DND-41 (cell line): Measurements from ENCODE around the gene NUDT5.

Source experiments
- ATAC-seq: fragments of 200-7000 bp; cut with Tn5 transposase; 3 replicates; pipeline ENCODE4 v1.9.1; 2021; ENCODE audit warnings: low read depth; ENCODE audit not compliant: insufficient read depth
- DNase-seq: peaks from one replicate; pipeline ENCODE4 v3.0.0-alpha.2; 2020
- H2AFZ ChIP-seq: 2 replicates; pipeline ENCODE4 v1.6.0; 2012; ENCODE audit warnings: low read depth, low read length
- H3K27ac ChIP-seq: 2 replicates; pipeline ENCODE4 v1.5.1; 2012; ENCODE audit warnings: low read length, inconsistent platforms
- H3K27me3 ChIP-seq: fragments of 200-600 bp; sonication (generic); 2 replicates; pipeline ENCODE4 v1.6.0; 2012; ENCODE audit warnings: low read length, mild to moderate bottlenecking, inconsistent platforms; ENCODE audit not compliant: insufficient read depth, poor library complexity
- H3K36me3 ChIP-seq: 2 replicates; pipeline ENCODE4 v1.5.1; 2012; ENCODE audit warnings: low read length, inconsistent platforms; ENCODE audit not compliant: insufficient read depth
- H3K4me1 ChIP-seq: 2 replicates; pipeline ENCODE4 v1.5.1; 2012; ENCODE audit warnings: mild to moderate bottlenecking, low read length; ENCODE audit not compliant: insufficient read depth
- H3K4me2 ChIP-seq: 2 replicates; pipeline ENCODE4 v1.6.0; 2012; ENCODE audit warnings: mild to moderate bottlenecking, moderate library complexity, low read length, inconsistent platforms; ENCODE audit not compliant: insufficient read depth
- H3K4me3 ChIP-seq, 2 experiments: fragments of 200-600 bp in 1 of 2; shearing (Covaris generic) in 1 of 2; 2 replicates each; pipeline ENCODE4 v1.5.1; 2012 to 2016; ENCODE audit warnings: inconsistent platforms in 2 of 2, low read length in 2 of 2, mild to moderate bottlenecking in 2 of 2, low read depth in 1 of 2, moderate library complexity in 1 of 2
- H3K79me2 ChIP-seq: 2 replicates; pipeline ENCODE4 v1.6.0; 2012; ENCODE audit warnings: low read length, inconsistent platforms; ENCODE audit not compliant: insufficient read depth
- H3K9ac ChIP-seq: 2 replicates; pipeline ENCODE4 v1.6.0; 2012; ENCODE audit warnings: low read depth, mild to moderate bottlenecking, inconsistent platforms, low read length, moderate library complexity
- H3K9me3 ChIP-seq: 2 replicates; pipeline ENCODE4 v1.5.1; 2012; ENCODE audit warnings: low read length, moderate library complexity, mild to moderate bottlenecking, inconsistent platforms; ENCODE audit not compliant: insufficient read depth, severe bottlenecking
- H4K20me1 ChIP-seq: 2 replicates; pipeline ENCODE4 v1.6.0; 2012; ENCODE audit warnings: low read length; ENCODE audit not compliant: insufficient read depth
- EZH2 ChIP-seq: IDR thresholded peaks from 3 replicates; pipeline ENCODE4 v1.6.1; 2012; ENCODE audit warnings: borderline replicate concordance, low read depth, mild to moderate bottlenecking, moderate library complexity, low read length, inconsistent platforms; ENCODE audit not compliant: severe bottlenecking
- TF ChIP-seq, protein P1 (sequence below): IDR thresholded peaks from 2 replicates; pipeline ENCODE4 v1.5.1; 2012; ENCODE audit warnings: borderline replicate concordance, low read length, moderate library complexity, mild to moderate bottlenecking; ENCODE audit not compliant: poor library complexity, severe bottlenecking; ENCODE audit errors: extremely low read depth

Gene NUDT5

DNA sequence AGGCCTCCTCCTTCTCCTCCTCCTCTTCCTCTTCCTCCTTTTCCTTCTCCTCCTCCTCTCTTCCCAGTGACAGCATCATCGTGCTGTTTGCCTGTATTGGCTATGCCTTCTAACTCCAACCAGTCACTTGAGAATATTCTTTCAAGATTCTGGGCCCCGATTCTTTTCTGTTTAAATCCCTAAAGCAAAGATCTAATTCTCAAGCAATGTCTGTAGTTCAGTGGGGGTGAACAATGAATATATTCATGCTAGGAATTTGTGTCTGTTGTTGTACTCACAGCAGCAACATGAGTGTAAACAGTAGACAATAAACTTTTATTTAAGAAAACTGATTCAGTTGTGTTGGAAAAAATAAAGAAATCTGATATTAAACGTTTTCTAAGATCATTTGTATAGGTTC is 30.7 kb downstream of the NUDT5 start:
- H2AFZ ChIP-seq, result no peak overlapping the region
- peaks cover 92% of the 10 kb centered on the region for H3K36me3 ChIP-seq
- no peaks in the 10 kb centered on the region for H3K4me1 ChIP-seq
- H3K9ac ChIP-seq, result no peak overlapping the region
- H3K4me3 ChIP-seq, result no peak overlapping the region
- H3K79me2 ChIP-seq, result no peaks in the 10 kb centered on the region
- DNase-seq (no peak), ATAC-seq (no peak)
- H4K20me1 ChIP-seq, result no peaks in the 10 kb centered on the region
- no peak overlapping the region for H3K4me2 ChIP-seq
- H3K9me3 ChIP-seq, result no peaks in the 10 kb centered on the region
- TF ChIP-seq, protein P1, sequence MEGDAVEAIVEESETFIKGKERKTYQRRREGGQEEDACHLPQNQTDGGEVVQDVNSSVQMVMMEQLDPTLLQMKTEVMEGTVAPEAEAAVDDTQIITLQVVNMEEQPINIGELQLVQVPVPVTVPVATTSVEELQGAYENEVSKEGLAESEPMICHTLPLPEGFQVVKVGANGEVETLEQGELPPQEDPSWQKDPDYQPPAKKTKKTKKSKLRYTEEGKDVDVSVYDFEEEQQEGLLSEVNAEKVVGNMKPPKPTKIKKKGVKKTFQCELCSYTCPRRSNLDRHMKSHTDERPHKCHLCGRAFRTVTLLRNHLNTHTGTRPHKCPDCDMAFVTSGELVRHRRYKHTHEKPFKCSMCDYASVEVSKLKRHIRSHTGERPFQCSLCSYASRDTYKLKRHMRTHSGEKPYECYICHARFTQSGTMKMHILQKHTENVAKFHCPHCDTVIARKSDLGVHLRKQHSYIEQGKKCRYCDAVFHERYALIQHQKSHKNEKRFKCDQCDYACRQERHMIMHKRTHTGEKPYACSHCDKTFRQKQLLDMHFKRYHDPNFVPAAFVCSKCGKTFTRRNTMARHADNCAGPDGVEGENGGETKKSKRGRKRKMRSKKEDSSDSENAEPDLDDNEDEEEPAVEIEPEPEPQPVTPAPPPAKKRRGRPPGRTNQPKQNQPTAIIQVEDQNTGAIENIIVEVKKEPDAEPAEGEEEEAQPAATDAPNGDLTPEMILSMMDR, result no peak
- TF ChIP-seq EZH2, result no peak
- H3K27me3 ChIP-seq, result no peaks in the 10 kb centered on the region
- no peak overlapping the region for H3K27ac ChIP-seq

DNA sequence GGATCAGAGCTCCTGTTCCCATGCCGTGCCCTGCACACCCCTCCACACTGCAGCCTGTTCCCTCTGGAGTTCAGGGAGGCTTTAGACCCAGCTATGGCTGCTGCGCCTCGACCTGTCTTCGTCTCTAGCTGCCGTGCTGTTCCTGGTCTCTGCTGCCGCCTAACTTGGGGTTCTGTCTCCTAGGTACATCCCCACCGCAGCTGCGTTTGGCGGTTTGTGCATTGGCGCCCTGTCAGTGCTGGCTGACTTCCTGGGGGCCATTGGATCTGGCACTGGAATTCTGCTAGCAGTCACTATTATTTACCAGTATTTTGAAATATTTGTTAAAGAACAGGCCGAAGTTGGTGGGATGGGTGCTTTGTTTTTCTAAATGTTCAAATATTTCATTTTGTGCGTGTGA is 31.6 kb downstream of the NUDT5 start:
- H3K4me2 ChIP-seq, result no peak overlapping the region
- no peak overlapping the region for H2AFZ ChIP-seq
- no peak for DNase-seq
- no peaks in the 10 kb centered on the region for H3K27me3 ChIP-seq
- H3K4me3 ChIP-seq, result no peak overlapping the region
- peaks cover 90% of the 10 kb centered on the region for H3K36me3 ChIP-seq
- no peaks in the 10 kb centered on the region for H3K4me1 ChIP-seq
- H4K20me1 ChIP-seq, result no peaks in the 10 kb centered on the region
- no peak overlapping the region for H3K9ac ChIP-seq
- no peaks in the 10 kb centered on the region for H3K79me2 ChIP-seq
- H3K27ac ChIP-seq, result no peak overlapping the region
- no peak for TF ChIP-seq EZH2
- TF ChIP-seq, protein P1, result no peak
- no peak for ATAC-seq
- no peaks in the 10 kb centered on the region for H3K9me3 ChIP-seq

DNA sequence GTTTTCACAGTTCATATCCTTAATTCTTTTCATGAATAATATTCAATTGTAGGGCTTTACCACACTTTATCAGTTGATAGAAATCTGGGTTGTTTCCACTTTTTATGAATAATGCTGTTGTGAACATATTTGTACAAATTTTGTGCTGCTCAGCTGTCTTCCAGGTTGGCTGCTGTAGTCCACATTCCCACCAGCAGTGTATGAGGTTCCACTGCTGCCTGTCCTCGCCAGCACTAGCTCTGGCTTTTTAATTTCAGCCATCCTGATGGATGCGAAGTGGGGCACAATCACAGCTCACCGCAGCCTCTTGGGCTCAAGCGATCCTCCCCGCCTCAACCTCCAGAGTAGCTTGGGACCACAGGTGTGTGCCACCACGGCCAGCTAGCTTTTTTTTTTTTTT is 32.8 kb downstream of the NUDT5 start:
- Histone ChIP-seq H3K36me3 (peaks cover 88% of the 10 kb centered on the region), H2AFZ (no peak overlapping the region), H4K20me1 (no peaks in the 10 kb centered on the region), H3K27ac (no peak overlapping the region), H3K27me3 (no peaks in the 10 kb centered on the region), H3K9me3 (no peaks in the 10 kb centered on the region), H3K79me2 (no peaks in the 10 kb centered on the region), H3K9ac (no peak overlapping the region), H3K4me1 (no peaks in the 10 kb centered on the region), H3K4me2 (no peak overlapping the region), H3K4me3 (no peak overlapping the region)
- TF ChIP-seq, protein P1, result no peak
- TF ChIP-seq EZH2, result no peak
- ATAC-seq, result no peak
- no peak for DNase-seq

DNA sequence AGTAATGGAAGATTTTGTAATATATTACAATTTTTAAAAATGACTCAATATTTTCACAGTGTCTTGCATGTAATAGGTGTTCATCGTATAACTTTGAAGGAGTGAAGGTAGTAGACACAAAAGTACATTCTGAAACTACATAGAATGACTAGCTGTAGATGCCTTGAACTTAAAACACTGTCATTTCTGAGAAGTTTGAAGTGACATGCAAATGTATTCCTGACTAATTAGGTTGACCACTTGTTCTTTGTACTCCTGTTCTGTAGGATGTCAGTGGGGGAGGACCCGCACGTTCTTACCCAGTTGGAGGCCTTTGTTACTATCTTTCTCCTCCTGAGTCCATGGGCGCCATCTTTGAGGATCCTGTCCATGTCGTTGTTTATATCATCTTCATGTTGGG is 35.0 kb downstream of the NUDT5 start:
- ATAC-seq (no peak), DNase-seq (no peak)
- Histone ChIP-seq H3K27ac (no peak overlapping the region), H4K20me1 (no peaks in the 10 kb centered on the region), H3K79me2 (no peaks in the 10 kb centered on the region), H3K4me1 (no peaks in the 10 kb centered on the region), H3K9me3 (no peaks in the 10 kb centered on the region), H3K4me2 (no peak overlapping the region), H3K27me3 (no peaks in the 10 kb centered on the region), H3K4me3 (no peak overlapping the region), H2AFZ (no peak overlapping the region), H3K36me3 (peaks cover 78% of the 10 kb centered on the region), H3K9ac (no peak overlapping the region)
- TF ChIP-seq EZH2, result no peak
